Transverse colon (tissue), 4 donors: ENCODE measurements around the gene OLA1. TPM values are rescaled to one million over a fixed set of nuclear protein-coding genes. Genes with fewer than 3 reads are reported as not detected.

Source experiments
- DNase-seq: peaks from one replicate; pipeline ENCODE4 v3.0.0-alpha.2; 2019
- H3K27ac ChIP-seq, 4 donors: fragments of 200-600 bp; sonication (generic); 2 replicates each; pipeline ENCODE4 v1.5.1; 2016 to 2018; ENCODE audit warnings: inconsistent platforms in 4 of 4
- H3K27me3 ChIP-seq: fragments of 200-600 bp; sonication (generic); 2 replicates; pipeline ENCODE4 v1.5.1; 2017; ENCODE audit warnings: inconsistent platforms
- H3K36me3 ChIP-seq, 4 donors: fragments of 200-600 bp; sonication (generic); 2 replicates each; pipeline ENCODE4 v1.5.1; 2017 to 2019; ENCODE audit warnings: inconsistent platforms in 4 of 4
- H3K4me1 ChIP-seq, 4 donors: fragments of 200-600 bp; sonication (generic); 2 replicates each; pipeline ENCODE4 v1.5.1; 2017 to 2020; ENCODE audit warnings: inconsistent platforms in 4 of 4
- H3K4me3 ChIP-seq, 4 donors: fragments of 200-600 bp; sonication (generic); 1 replicate in 1 of 4; 2 replicates in 3 of 4; pipeline versions ENCODE4 v1.5.1 to v1.6.1; 2017 to 2019; ENCODE audit warnings: inconsistent platforms in 4 of 4
- H3K9me3 ChIP-seq, 2 donors: fragments of 200-600 bp; sonication (generic); 2 replicates each; pipeline ENCODE4 v1.5.1; 2017 to 2019; ENCODE audit warnings: inconsistent platforms in 2 of 2
- CTCF ChIP-seq, 5 experiments: fragments of 200-600 bp in 3 of 5; fragments of 450-650 bp in 2 of 5; sonication (generic) in 3 of 5; IDR thresholded peaks; 1 replicate in 2 of 5; 2 replicates in 3 of 5; pipeline ENCODE4 v1.5.1; 2016 to 2017; ENCODE audit warnings: antibody characterized with exemption in 5 of 5, inconsistent platforms in 3 of 5, mild to moderate bottlenecking in 2 of 5, moderate library complexity in 1 of 5
- EP300 ChIP-seq: sonication (generic); formaldehyde crosslinking; IDR thresholded peaks from one replicate; pipeline ENCODE4 v1.6.1; 2017; ENCODE audit warnings: antibody characterized with exemption, low read depth
- POLR2A ChIP-seq: fragments of 450-650 bp; IDR thresholded peaks from one replicate; pipeline ENCODE4 v1.6.1; 2016; ENCODE audit warnings: antibody characterized with exemption, mild to moderate bottlenecking, moderate library complexity
- POLR2AphosphoS5 ChIP-seq, 3 donors: sonication (generic); formaldehyde crosslinking; IDR thresholded peaks; one replicate each; pipeline ENCODE4 v1.6.1; 2016; ENCODE audit warnings: antibody characterized with exemption in 3 of 3
- WGBS, 2 donors: methylation state at CpG; one replicate each; pipeline ENCODE4 v1.1.5; 2018; ENCODE audit warnings: low coverage in 1 of 2; 5-methylcytosine and 5-hydroxymethylcytosine counted together
- in situ Hi-C, 4 donors: fragments of 200-750 bp; cut with MboI; loops; one replicate each; pipeline versions ENCODE4 v1.15.0 to v1.15.1; 2017; ENCODE audit warnings: low sequenced_read_pairs in 3 of 4, low pct_ligation_motif_present in 1 of 4, low pct_unique_long_range_greater_than_20kb in 1 of 4
- intact Hi-C: fragments of 100-400 bp; cut with DNase I; formaldehyde crosslinking; loops from one replicate; pipeline ENCODE4 v1.15.1; 2023; ENCODE audit warnings: low total_unique reads
- total RNA-seq, 4 donors: library from RNA; depleted of rRNA; stranded (reverse); fragments of >200 nt; gene quantifications; one replicate each; pipeline ENCODE4 v1.1.0, GENCODE V29; 2016

OLA1 gene
- total RNA-seq, 4 donors from 2014 or later = 6.7 to 47.7 (median 37.1) TPM

GRCh38 chr2:174059884-174060244 is 188.5 kb downstream of the OLA1 start:
- no peaks in the 10 kb centered on the region for H3K27me3 ChIP-seq
- no peaks in the 10 kb centered on the region for H3K36me3 ChIP-seq
- no peaks in the 10 kb centered on the region for H3K4me1 ChIP-seq
- TF ChIP-seq EP300 = no peak
- TF ChIP-seq POLR2AphosphoS5 (IDR thresholded peaks at IDR 0.05) = no peak
- no peak for TF ChIP-seq POLR2A
- TF ChIP-seq CTCF (IDR thresholded peaks at IDR 0.05) = no peak
- peak overlapping the region in 1 of 4 donors; percentile 8 for H3K27ac ChIP-seq
- 84 to 92% methylated on average over 2 to 3 of the region's 3 CpGs for WGBS, 2 donors
- no peaks in the 10 kb centered on the region for H3K9me3 ChIP-seq
- no peak for DNase-seq
- in situ Hi-C loops = loop anchor here in 2 of 4 donors (25.0 kb wide), 1 partner anchor 648 kb away; no protein-coding TSS in a partner anchor
- no peak overlapping the region for H3K4me3 ChIP-seq
- intact Hi-C loops = loop anchor here (1.0 kb wide), 1 partner anchor 29 kb away; no protein-coding TSS in a partner anchor

GRCh38 chr2:174059178-174059883 is 189.0 kb downstream of the OLA1 start:
- Histone ChIP-seq H3K4me3 (no peak overlapping the region), H3K27ac (peak overlapping the region in 1 of 4 donors; percentile 8), H3K4me1 (no peaks in the 10 kb centered on the region), H3K9me3 (no peaks in the 10 kb centered on the region), H3K27me3 (no peaks in the 10 kb centered on the region), H3K36me3 (no peaks in the 10 kb centered on the region)
- DNase-seq = no peak
- in situ Hi-C loops (loop anchor here in 2 of 4 donors (25.0 kb wide), 1 partner anchor 647 kb away; no protein-coding TSS in a partner anchor), intact Hi-C loops (loop anchor here (1.0 kb wide), 1 partner anchor 30 kb away; no protein-coding TSS in a partner anchor)
- 36 to 71% methylated on average over 4 to 6 of the region's 6 CpGs for WGBS, 2 donors
- TF ChIP-seq CTCF (IDR thresholded peaks at IDR 0.05) (no peak), POLR2AphosphoS5 (IDR thresholded peaks at IDR 0.05) (no peak), POLR2A (no peak)

DNA sequence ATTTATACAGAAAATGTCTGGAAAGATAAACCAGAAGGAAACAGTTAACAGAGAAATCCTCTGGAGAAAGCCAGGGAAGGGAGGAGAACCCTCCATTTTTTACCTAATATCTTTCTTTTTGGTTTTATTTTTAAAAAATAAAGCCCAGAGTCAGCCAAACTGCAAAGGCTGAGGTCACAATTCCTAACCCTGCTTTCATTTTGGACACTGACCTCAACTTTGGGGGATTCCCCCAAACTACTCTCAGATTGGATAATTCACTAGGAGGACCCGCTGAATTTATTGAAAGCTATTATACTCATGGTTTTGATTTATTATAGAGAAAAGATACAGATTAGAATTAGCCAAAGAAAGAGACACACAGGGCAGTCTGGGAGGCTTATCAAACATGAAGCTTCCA is 189.9 kb downstream of the OLA1 start:
- no peak for TF ChIP-seq EP300
- no peak for TF ChIP-seq POLR2A
- TF ChIP-seq POLR2AphosphoS5 (IDR thresholded peaks at IDR 0.05) = no peak
- TF ChIP-seq CTCF (IDR thresholded peaks at IDR 0.05) = no peak
- in situ Hi-C loops = loop anchor here in 2 of 4 donors (25.0 kb wide), 1 partner anchor 646 kb away; no protein-coding TSS in a partner anchor

DNA sequence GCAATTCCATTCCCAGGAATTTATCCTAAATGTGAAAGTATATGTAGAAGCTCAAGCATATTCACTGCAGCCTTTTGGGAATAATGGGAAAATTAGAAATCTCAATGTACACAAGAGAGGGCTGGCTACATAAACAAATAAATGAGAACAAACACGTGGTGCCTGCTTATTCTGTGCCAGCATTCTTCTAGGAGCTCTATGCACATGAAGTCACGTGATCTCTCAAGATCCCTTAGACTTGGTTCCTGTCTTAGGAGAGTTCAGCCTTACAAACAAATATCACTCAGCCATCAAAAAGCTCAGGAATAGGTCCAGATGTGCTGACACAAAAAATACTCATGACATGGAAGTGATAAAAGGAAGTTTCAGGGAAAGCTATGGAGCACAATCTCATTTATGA is 190.3 kb downstream of the OLA1 start:
- H3K4me3 ChIP-seq = no peak overlapping the region
- TF ChIP-seq CTCF (IDR thresholded peaks at IDR 0.05) (no peak), EP300 (no peak)
- H3K4me1 ChIP-seq = peaks cover 0 to 7% (median 0%) of the 10 kb centered on the region in 4 donors
- H3K27me3 ChIP-seq = no peaks in the 10 kb centered on the region
- in situ Hi-C loops = loop anchor here in 2 of 4 donors (25.0 kb wide), 1 partner anchor 646 kb away; no protein-coding TSS in a partner anchor
- no peaks in the 10 kb centered on the region for H3K36me3 ChIP-seq
- intact Hi-C loops = no loop called here
- no peaks in the 10 kb centered on the region for H3K9me3 ChIP-seq
- 49 to 58% methylated on average over 2 of the region's 2 CpGs for WGBS, 2 donors
- H3K27ac ChIP-seq = no peak overlapping the region
- no peak for DNase-seq

More for the DNA sequence above, 189.9 kb downstream of the OLA1 start:
- Histone ChIP-seq H3K27me3 (no peaks in the 10 kb centered on the region), H3K27ac (no peak overlapping the region), H3K4me3 (no peak overlapping the region), H3K9me3 (no peaks in the 10 kb centered on the region), H3K4me1 (peaks cover 0 to 6% (median 0%) of the 10 kb centered on the region in 4 donors), H3K36me3 (no peaks in the 10 kb centered on the region)
- DNase-seq = no peak
- intact Hi-C loops = no loop called here
- WGBS, 2 donors = 70 to 84% methylated on average over 1 of the region's 1 CpG
